GM19452 (cell line): ENCODE results near the gene EN2.

Experiments
- ATAC-seq: cut with Tn5 transposase; IDR thresholded peaks from one replicate; pipeline ENCODE4 v1.9.1; 2021; ENCODE audit not compliant: unreplicated experiment

The EN2 gene

GRCh38 chr7:155463114-155463811 is 5.3 kb downstream of the EN2 start:
- ATAC-seq = no peak

DNA sequence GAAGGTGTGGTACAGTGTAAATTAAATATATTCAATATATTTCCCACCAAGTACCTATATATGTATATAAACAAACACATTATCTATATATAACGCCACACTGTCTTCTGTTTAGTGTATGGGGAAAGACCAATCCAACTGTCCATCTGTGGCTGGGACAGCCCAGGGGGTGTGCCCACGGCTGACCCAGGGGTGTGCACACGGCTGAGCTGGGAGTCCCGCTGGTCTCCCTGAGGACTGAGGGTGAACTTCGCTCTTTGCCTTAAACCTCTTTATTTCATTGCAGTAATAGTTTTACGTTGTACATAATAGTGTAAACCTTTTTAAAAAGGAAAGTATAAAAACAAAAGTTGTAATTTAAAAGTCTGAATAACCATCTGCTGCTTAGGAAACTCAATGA is 6.3 kb downstream of the EN2 start:
- ATAC-seq = no peak

DNA sequence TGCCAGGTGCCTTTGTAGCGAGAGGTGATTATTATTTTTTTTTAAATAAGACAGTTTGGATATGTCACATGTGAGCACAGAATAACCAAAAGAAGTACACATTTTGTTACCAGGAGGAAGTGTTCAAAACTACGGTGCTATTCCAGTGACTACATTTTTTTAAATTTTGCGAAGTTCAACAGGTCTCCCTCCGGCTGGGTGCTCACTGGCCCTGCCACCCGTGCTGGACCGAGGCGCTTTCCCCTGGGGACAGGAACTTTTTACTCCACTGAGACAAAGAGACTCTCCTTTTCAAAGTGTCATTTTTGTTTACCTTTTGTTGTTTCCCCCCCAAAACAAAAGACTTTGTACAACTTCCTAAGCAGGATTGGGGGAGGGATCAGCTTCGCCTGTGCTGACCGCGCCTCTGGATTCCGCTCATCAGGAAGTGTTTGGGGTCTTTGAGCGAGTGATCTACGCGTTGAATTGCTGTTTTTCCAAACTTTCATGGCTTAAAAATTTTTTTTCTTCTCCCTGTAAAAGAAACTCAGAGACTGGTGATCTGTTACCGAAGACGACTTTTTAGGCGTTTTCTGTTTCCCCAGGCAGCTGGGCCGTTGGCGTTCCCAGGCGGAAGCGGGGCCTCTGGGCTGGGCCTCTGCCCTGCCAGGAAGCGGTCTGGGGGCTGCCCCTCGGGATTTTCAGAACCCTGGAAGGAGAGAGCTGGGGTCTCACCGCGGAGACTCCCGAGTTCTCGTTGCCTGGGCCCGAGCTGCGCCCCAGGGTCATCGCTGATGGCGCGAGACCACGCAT is 7.2 kb downstream of the EN2 start:
- no peak for ATAC-seq

DNA sequence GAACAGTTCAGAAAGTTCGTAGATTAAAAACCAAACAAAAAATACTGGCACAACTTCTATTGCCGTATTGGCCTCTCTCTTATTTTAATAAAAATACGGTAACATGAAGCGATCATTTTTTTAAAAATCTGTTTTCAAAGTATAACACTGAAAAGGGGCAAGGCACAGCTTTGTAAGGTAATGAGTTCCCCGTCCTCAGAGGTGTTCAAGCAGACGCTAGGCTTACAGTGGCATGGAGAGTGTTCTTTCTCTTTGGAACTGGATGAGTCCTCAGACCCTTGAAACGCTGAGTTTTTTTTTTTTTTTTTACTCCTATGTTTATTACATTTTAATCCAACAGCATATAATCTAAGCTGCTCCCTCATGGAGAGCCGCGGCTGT is 7.8 kb downstream of the EN2 start:
- ATAC-seq = no peak

- ATAC-seq = no peak
Observed at GRCh38 chr7:155466142-155466813, 8.3 kb downstream of the EN2 start.

GRCh38 chr7:155466814-155467733 is 9.1 kb downstream of the EN2 start:
- peak; percentile 53 for ATAC-seq

- ATAC-seq = no peak
Observed at GRCh38 chr7:155467846-155468784, 10.2 kb downstream of the EN2 start.

DNA sequence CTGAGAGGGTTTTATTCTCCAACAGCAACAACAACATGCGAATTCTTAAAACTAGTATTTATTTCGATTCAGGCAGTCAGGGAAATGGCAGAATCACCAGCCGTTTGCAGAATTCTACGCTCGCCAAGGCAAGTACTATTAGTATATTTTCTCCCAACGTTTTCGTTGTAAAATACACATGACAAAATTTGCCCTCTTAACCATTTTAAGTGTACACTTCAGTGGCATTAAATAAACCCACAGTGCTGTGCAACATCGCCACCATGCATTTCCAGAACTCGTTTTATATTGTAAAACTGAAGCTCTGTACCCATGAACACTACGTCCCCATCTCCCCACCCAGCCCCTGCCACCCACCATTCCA is 10.8 kb downstream of the EN2 start:
- ATAC-seq = no peak

DNA sequence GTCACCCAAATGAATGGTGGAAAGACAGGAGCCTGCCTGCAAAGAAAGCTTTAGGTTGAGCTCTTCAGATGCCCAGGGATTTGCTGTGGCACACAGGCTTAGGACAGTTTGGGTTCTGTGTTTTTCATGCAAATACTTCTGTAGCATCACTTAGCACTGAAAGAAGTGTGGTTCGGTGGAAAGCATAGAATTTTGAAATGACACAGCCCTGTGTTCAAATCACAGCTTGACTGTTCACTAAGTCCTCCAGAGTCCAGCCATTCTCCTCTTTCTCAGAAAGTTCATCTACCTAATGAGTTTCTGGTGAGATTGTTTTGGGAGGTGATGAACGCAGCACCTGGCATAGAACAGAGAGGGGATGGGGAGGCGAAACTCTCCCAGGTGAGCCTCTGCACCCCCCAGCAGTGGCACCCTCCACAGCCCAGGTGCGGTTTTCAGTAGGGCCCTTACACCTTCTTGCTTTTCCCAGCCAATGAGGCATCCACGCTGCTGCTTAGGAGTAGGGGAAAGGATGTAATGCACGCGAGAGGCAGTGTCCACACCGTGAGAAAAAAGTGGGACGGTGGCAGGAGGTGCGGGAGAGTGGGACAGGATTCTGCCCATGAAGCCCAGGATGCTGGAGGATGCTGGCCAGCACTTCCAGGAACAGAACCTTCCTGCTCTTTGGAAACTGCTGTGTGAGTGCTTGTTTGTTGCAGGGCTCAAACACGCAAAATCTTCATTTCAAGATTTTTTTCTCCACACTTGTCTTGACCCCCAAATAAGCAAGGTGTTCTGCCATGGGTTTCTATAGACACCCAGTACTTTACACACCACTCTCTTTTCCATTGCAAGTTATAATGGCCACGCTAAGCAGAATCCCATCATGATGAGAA is 11.6 kb downstream of the EN2 start:
- no peak for ATAC-seq

GRCh38 chr7:155470186-155470487 is 12.2 kb downstream of the EN2 start:
- no peak for ATAC-seq

- ATAC-seq = no peak
Observed at GRCh38 chr7:155470686-155471638, 13.0 kb downstream of the EN2 start.

- ATAC-seq = no peak
Observed at GRCh38 chr7:155471718-155472117, 13.8 kb downstream of the EN2 start.

DNA sequence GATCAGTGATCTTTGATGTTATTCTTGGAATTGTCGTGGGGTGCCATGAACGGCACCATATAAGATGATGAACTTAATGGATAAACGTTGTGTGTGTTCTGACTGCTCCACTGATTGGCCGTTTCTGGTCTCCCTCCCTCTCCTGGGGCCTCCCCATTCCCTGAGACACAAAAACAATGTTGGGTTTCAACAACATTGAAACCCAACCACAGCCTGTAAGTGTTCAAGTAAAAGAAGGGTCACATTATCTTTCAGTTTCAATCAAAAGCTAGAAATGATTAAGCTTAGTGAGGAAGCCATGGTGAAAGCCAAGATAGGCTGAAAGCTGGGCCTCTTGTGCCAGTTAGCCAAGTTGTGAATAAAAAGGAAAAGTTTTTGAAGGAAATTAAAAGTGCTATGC is 19.5 kb downstream of the EN2 start:
- ATAC-seq = peak; percentile 96

GRCh38 chr7:155481764-155482163 is 23.8 kb downstream of the EN2 start:
- ATAC-seq = no peak

DNA sequence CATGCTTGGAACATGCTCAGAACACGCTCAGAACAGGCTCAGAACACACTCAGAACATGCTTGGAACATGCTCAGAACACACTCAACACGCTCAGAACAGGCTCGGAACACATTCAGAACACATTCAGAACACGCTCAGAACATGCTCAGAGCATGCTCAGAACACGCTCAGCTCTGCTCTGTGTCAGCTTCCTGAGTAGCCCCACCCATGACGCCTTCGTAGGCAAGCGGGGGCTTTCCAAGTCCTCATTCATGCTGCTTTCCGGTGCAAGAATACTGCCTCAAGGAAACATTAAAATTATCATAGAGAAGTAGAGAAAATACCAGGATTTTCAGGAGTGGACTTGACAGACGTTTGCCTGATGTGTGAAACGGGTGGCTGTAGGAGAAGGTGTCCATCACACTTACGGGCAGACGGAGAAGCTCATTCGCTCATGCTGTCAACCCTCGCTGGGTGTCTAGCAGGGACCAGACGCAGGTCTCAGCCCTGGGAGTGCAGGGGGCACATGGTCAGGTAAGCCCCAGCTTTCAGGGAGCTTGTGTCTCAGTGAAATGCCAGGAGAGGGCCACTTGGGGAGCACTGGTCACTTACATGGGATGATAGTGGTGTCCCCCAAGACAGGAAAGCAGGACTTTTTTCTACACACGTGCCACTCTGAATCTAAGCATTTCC is 24.7 kb downstream of the EN2 start:
- ATAC-seq = no peak

- no peak for ATAC-seq
Observed at GRCh38 chr7:155483245-155483644, 25.3 kb downstream of the EN2 start.

- ATAC-seq = no peak
Observed at GRCh38 chr7:155483868-155484325, 26.0 kb downstream of the EN2 start.
